ENCODE results near the gene CHRM2.

- TF ChIP-seq L3MBTL2 (conservative IDR thresholded peaks at IDR 0.05) (no peak), PKNOX1 (IDR thresholded peaks at IDR 0.05) (no peak), ARNT (IDR thresholded peaks at IDR 0.05) (no peak), BHLHE40 (IDR thresholded peaks at IDR 0.05; ENCODE audit: borderline replicate concordance) (no peak), SP1 (IDR thresholded peaks at IDR 0.05) (no peak), TARDBP (IDR thresholded peaks at IDR 0.05) (no peak), NFRKB (IDR thresholded peaks at IDR 0.05) (no peak), ELF4 (IDR thresholded peaks at IDR 0.05) (no peak), HDGF (IDR thresholded peaks at IDR 0.05; ENCODE audit: borderline replicate concordance) (no peak), FOXK2 (IDR thresholded peaks at IDR 0.05) (no peak), CTBP1 (IDR thresholded peaks at IDR 0.05; ENCODE audit: borderline replicate concordance) (no peak), ZNF384 (IDR thresholded peaks at IDR 0.05) (no peak), FOXM1 (IDR thresholded peaks at IDR 0.05; ENCODE audit: borderline replicate concordance) (no peak), FOXA1 (IDR thresholded peaks at IDR 0.05) (no peak)
These were observed 170.3 kb downstream of the CHRM2 start for GRCh38 chr7:137038706-137039105.
